ENCODE measurements around the gene PRRT3. TPM values are rescaled to one million over a fixed set of nuclear protein-coding genes. Genes with fewer than 3 reads are reported as not detected.
A peak's percentile ranks its signal among the peaks of the same experiment; 100 is the strongest.

Gene PRRT3
- total RNA-seq, 2 experiments from 2014 or later = 7.8 to 8.2 TPM

DNA sequence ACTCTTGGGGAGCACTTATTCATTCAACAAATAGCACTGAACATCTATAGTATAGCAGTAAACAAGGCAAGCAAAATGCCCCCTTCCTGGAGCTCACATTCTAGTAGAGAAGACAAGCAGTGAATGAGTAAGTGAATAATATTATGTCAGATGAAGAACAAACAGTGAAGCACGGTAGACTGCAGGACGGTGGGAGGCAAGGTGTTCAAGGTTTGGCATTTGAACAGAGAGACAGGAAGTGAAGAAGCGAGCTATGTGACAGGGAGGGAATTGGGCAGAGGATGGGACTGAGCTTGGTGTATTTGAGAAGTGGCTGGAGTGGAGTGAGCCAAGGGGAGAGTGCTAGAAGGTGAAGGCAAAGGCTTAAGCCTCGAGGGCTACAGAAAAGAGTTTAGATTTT lies 17.2 kb downstream of the PRRT3 start:
- Mint-ChIP-seq H3K4me1 (ENCODE audit: low read depth) (peaks cover 28% of the 10 kb centered on the region), H3K27ac (no peak overlapping the region), H3K9me3 (no peaks in the 10 kb centered on the region), H3K36me3 (peaks cover 4% of the 10 kb centered on the region), H3K27me3 (no peaks in the 10 kb centered on the region), H3K4me3 (peak overlapping the region; percentile 86)
- ChIA-PET CTCF (interaction anchor here (0.8 to 6.3 kb wide), 6 partner anchors 8 to 142 kb away, joined by 3 to 73 read pairs (median 4); partner anchors contain the start of gene ARPC4), POLR2A (interaction anchor here (0.8 to 4.9 kb wide), 3 partner anchors 11 to 45 kb away, joined by 3 to 33 read pairs (median 5); partner anchors contain the start of gene JAGN1)
- DNase-seq = no peak
- intact Hi-C loops (cut with micrococcal nuclease) = loop anchor here (5.0 kb wide), 4 partner anchors 203 to 538 kb away; partner anchors contain the start of genes BRPF1, SETD5 and TATDN2

DNA sequence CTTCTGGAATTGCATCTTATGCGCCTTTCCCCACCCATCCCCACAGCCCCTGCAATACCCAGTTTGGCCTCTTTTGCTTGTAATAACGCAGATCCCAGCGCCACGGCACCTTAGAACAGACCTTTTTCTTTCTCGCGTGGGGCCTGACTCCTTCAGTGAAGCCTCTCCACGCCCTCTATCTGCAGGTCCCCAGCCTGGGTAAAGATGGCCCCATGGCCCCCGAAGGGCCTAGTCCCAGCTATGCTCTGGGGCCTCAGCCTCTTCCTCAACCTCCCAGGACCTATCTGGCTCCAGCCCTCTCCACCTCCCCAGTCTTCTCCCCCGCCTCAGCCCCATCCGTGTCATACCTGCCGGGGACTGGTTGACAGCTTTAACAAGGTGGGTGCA lies 18.0 kb downstream of the PRRT3 start:
- peaks cover 4% of the 10 kb centered on the region for H3K36me3 Mint-ChIP-seq
- no peak for DNase-seq
- peak overlapping the region; percentile 86 for H3K4me3 Mint-ChIP-seq
- peak overlapping the region; percentile 89 for H3K27ac Mint-ChIP-seq
- ChIA-PET POLR2A (interaction anchor here (0.7 to 4.9 kb wide), 6 partner anchors 8 to 90 kb away, joined by 3 to 33 read pairs (median 10); partner anchors contain the start of genes JAGN1 and RPUSD3), CTCF (interaction anchor here (1.0 to 6.3 kb wide), 11 partner anchors 9 to 207 kb away, joined by 3 to 73 read pairs (median 15); partner anchors contain the start of genes ARPC4, IL17RC, JAGN1 and PRRT3)
- peaks cover 28% of the 10 kb centered on the region for H3K4me1 Mint-ChIP-seq (ENCODE audit: low read depth)
- H3K9me3 Mint-ChIP-seq = no peaks in the 10 kb centered on the region
- intact Hi-C loops (cut with micrococcal nuclease) = loop anchor here (5.0 kb wide), 4 partner anchors 202 to 537 kb away; partner anchors contain the start of genes BRPF1, SETD5 and TATDN2
- no peaks in the 10 kb centered on the region for H3K27me3 Mint-ChIP-seq

DNA sequence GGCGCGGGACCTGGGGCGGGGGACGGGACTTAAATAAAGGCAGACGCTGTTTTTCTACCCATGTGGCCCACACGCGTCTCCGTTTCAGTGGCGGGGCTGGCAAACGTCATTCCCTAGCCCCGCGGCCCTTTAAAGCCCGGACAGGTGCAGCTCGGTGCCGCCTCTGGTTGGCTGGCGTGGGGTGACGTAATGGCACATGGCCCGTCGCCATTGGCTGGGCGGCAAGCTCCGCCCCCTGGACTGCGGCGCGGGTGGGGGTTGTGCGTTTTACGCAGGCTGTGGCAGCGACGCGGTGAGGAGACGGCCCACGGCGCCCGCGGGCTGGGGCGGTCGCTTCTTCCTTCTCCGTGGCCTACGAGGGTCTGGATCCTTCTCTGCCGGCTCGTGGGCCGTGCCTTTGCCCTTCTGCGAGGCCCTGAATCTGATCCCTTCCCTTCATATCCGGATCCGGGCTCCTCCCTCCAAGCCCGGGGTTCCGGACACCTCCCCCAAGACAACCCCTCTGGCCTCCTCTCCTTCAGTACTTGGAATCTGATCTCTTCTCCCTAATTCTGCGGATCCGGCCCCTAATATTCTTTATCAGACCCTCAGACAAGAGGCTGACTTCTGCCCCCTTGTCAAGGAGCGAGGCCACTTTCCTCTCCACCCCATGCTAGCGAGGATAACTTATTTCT lies 18.5 kb downstream of the PRRT3 start, which contains the start of gene CRELD1:
TSS of gene CRELD1 (plus strand) at position 274 of the 674 bp plus-strand sequence. CDS start 605 bp downstream, outside the sequence.
- POLR2A ChIA-PET = interaction anchor here (0.7 to 4.9 kb wide), 13 partner anchors 9 to 388 kb away, joined by 3 to 33 read pairs (median 5); partner anchors contain the start of genes BRPF1, JAGN1, RPUSD3 and SEC13

DNA sequence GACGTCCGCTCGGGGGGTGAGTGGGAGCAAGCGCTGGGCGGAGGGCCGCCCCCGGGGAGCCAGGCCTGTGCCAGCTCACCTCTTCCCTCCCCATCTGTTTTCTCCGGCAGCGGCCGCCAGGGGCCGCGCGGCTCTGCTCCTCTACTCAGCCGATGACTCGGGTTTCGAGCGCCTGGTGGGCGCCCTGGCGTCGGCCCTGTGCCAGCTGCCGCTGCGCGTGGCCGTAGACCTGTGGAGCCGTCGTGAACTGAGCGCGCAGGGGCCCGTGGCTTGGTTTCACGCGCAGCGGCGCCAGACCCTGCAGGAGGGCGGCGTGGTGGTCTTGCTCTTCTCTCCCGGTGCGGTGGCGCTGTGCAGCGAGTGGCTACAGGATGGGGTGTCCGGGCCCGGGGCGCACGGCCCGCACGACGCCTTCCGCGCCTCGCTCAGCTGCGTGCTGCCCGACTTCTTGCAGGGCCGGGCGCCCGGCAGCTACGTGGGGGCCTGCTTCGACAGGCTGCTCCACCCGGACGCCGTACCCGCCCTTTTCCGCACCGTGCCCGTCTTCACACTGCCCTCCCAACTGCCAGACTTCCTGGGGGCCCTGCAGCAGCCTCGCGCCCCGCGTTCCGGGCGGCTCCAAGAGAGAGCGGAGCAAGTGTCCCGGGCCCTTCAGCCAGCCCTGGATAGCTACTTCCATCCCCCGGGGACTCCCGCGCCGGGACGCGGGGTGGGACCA lies 19.2 kb downstream of the PRRT3 start:
- no peaks in the 10 kb centered on the region for H3K27me3 Mint-ChIP-seq
- ChIA-PET CTCF (interaction anchor here (0.6 to 6.3 kb wide), 47 partner anchors 10 to 389 kb away, joined by 3 to 73 read pairs (median 4); partner anchors contain the start of genes ARPC4, CIDEC, EMC3 and FANCD2), POLR2A (interaction anchor here (0.7 to 4.9 kb wide), 21 partner anchors 9 to 389 kb away, joined by 3 to 33 read pairs (median 4); partner anchors contain the start of genes ARPC4, BRPF1, FANCD2 and IL17RE)
- DNase-seq = peak; percentile 94
- intact Hi-C loops (cut with micrococcal nuclease) = loop anchor here (1.0 to 5.0 kb wide), 13 partner anchors 16 to 536 kb away; partner anchors contain the start of genes BRK1, BRPF1, FANCD2 and IL17RC
- H3K27ac Mint-ChIP-seq = peak overlapping the region; percentile 89
- H3K4me1 Mint-ChIP-seq (ENCODE audit: low read depth) = peaks cover 28% of the 10 kb centered on the region
- H3K36me3 Mint-ChIP-seq = peaks cover 4% of the 10 kb centered on the region
- H3K4me3 Mint-ChIP-seq = peak overlapping the region; percentile 86
- no peaks in the 10 kb centered on the region for H3K9me3 Mint-ChIP-seq

More for the DNA sequence above, 18.5 kb downstream of the PRRT3 start, which contains the start of gene CRELD1:
- no peaks in the 10 kb centered on the region for H3K27me3 Mint-ChIP-seq
- CTCF ChIA-PET = interaction anchor here (0.6 to 6.3 kb wide), 31 partner anchors 9 to 388 kb away, joined by 3 to 73 read pairs (median 5); partner anchors contain the start of genes ARPC4, CIDEC, EMC3 and FANCD2
- no peaks in the 10 kb centered on the region for H3K9me3 Mint-ChIP-seq
- peak within 1 kb of the TSS; percentile 86 for H3K4me3 Mint-ChIP-seq
- peak within 1 kb of the TSS; percentile 89 for H3K27ac Mint-ChIP-seq
- intact Hi-C loops (cut with micrococcal nuclease) = loop anchor here (1.0 to 5.0 kb wide), 12 partner anchors 17 to 536 kb away; partner anchors contain the start of genes BRK1, BRPF1, FANCD2 and IL17RC
- DNase-seq = peak; percentile 97
- H3K4me1 Mint-ChIP-seq (ENCODE audit: low read depth) = peaks cover 28% of the 10 kb centered on the region
- H3K36me3 Mint-ChIP-seq = peaks cover 4% of the 10 kb centered on the region

GRCh38 chr3:9932535-9932842 lies 19.7 kb downstream of the PRRT3 start:
- POLR2A ChIA-PET = interaction anchor here (0.5 to 4.9 kb wide), 19 partner anchors 10 to 389 kb away, joined by 3 to 33 read pairs (median 5); partner anchors contain the start of genes ARPC4, FANCD2, IL17RE and JAGN1
- intact Hi-C loops (cut with micrococcal nuclease) = loop anchor here (1.0 to 5.0 kb wide), 7 partner anchors 16 to 535 kb away; partner anchors contain the start of genes BRPF1, IL17RC, JAGN1 and SETD5
- Mint-ChIP-seq H3K27ac (peak overlapping the region; percentile 89), H3K9me3 (no peaks in the 10 kb centered on the region), H3K4me3 (peak overlapping the region; percentile 86), H3K4me1 (ENCODE audit: low read depth) (peaks cover 28% of the 10 kb centered on the region), H3K36me3 (peaks cover 4% of the 10 kb centered on the region), H3K27me3 (no peaks in the 10 kb centered on the region)
- CTCF ChIA-PET = interaction anchor here (0.6 to 6.3 kb wide), 39 partner anchors 9 to 388 kb away, joined by 3 to 73 read pairs (median 5); partner anchors contain the start of genes ARPC4, CIDEC, EMC3 and FANCD2
- DNase-seq = no peak

- Mint-ChIP-seq H3K27me3 (no peaks in the 10 kb centered on the region), H3K4me1 (ENCODE audit: low read depth) (peaks cover 26% of the 10 kb centered on the region), H3K9me3 (no peaks in the 10 kb centered on the region), H3K36me3 (no peaks in the 10 kb centered on the region), H3K4me3 (no peak overlapping the region), H3K27ac (no peak overlapping the region)
- POLR2A ChIA-PET = interaction anchor here (1.2 to 4.9 kb wide), 3 partner anchors 15 to 40 kb away, joined by 4 to 33 read pairs (median 24); partner anchors contain the start of gene JAGN1
- intact Hi-C loops (cut with micrococcal nuclease) = loop anchor here (5.0 kb wide), 4 partner anchors 199 to 534 kb away; partner anchors contain the start of genes BRPF1, SETD5 and TATDN2
- peak; percentile 33 for DNase-seq
- CTCF ChIA-PET = interaction anchor here (0.7 to 6.3 kb wide), 15 partner anchors 10 to 430 kb away, joined by 3 to 73 read pairs (median 6); partner anchors contain the start of genes ARPC4, IL17RC, IL17RE and PRRT3
Measured at GRCh38 chr3:9930804-9931418, 21.3 kb downstream of the PRRT3 start.

DNA sequence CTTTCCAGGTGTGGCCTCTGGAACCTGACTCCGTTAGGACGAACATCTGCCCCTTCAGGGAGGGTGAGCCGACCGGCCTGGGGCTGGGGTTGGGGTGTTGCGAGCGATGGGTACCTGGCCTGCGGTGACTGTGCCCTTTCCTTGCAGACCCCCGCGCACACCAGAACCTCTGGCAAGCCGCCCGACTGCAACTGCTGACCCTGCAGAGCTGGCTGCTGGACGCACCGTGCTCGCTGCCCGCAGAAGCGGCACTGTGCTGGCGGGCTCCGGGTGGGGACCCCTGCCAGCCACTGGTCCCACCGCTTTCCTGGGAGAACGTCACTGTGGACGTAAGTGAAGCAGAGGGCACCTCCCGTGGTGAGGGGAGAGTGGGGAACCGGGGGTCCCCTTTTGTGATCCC lies 24.1 kb downstream of the PRRT3 start:
- DNase-seq = no peak
- Mint-ChIP-seq H3K4me3 (no peak overlapping the region), H3K27ac (no peak overlapping the region), H3K9me3 (no peaks in the 10 kb centered on the region), H3K36me3 (no peaks in the 10 kb centered on the region), H3K27me3 (no peaks in the 10 kb centered on the region), H3K4me1 (ENCODE audit: low read depth) (peaks cover 9% of the 10 kb centered on the region)
- ChIA-PET CTCF (no interaction called here), POLR2A (no interaction called here)
- intact Hi-C loops (cut with micrococcal nuclease) = no loop called here

GRCh38 chr3:9918261-9919038 lies 33.8 kb downstream of the PRRT3 start:
- peaks cover 11% of the 10 kb centered on the region for H3K4me1 Mint-ChIP-seq (ENCODE audit: low read depth)
- DNase-seq = no peak
- no peaks in the 10 kb centered on the region for H3K27me3 Mint-ChIP-seq
- intact Hi-C loops (cut with micrococcal nuclease) = loop anchor here (5.0 kb wide), 1 partner anchor 111 kb away; no protein-coding TSS in a partner anchor
- no peak overlapping the region for H3K4me3 Mint-ChIP-seq
- ChIA-PET CTCF (no interaction called here), POLR2A (no interaction called here)
- H3K27ac Mint-ChIP-seq = no peak overlapping the region
- H3K9me3 Mint-ChIP-seq = no peaks in the 10 kb centered on the region
- no peaks in the 10 kb centered on the region for H3K36me3 Mint-ChIP-seq

- Mint-ChIP-seq H3K4me3 (no peak overlapping the region), H3K9me3 (no peaks in the 10 kb centered on the region), H3K27ac (no peak overlapping the region), H3K36me3 (no peaks in the 10 kb centered on the region), H3K27me3 (no peaks in the 10 kb centered on the region), H3K4me1 (ENCODE audit: low read depth) (peaks cover 11% of the 10 kb centered on the region)
- ChIA-PET CTCF (no interaction called here), POLR2A (no interaction called here)
- intact Hi-C loops (cut with micrococcal nuclease) = loop anchor here (2.0 to 5.0 kb wide), 3 partner anchors 15 to 111 kb away; partner anchors contain the start of genes CRELD1 and IL17RE
- no peak for DNase-seq
Measured at GRCh38 chr3:9917820-9918219, 34.4 kb downstream of the PRRT3 start.

All from activated CD4-positive, alpha-beta memory T cell treated with anti-CD3 and anti-CD28 coated beads for 36 hours (primary cell).